GM23338 (cell line): ENCODE data around the gene ARHGEF17. TPM values are rescaled to one million over a fixed set of nuclear protein-coding genes. Genes with fewer than 3 reads are reported as not detected.

Experiments
- ATAC-seq: fragments of 200-7000 bp; cut with Tn5 transposase; 3 replicates; pipeline ENCODE4 v1.9.1; 2020
- DNase-seq: peaks from one replicate; pipeline ENCODE4 v3.0.0-alpha.2; 2015; ENCODE audit warnings: low spot score
- H2AFZ ChIP-seq: fragments of 200-600 bp; sonication (generic); 2 replicates; pipeline ENCODE4 v1.8.0; 2016; ENCODE audit warnings: antibody characterized with exemption, mild to moderate bottlenecking, moderate library complexity
- H3F3A ChIP-seq: fragments of 200-600 bp; sonication (generic); replicated peaks from 2 replicates; pipeline ENCODE4 v1.8.0; 2017; ENCODE audit warnings: antibody characterized with exemption, mixed run types, low read depth
- H3K27ac ChIP-seq: fragments of 200-600 bp; sonication (generic); 2 replicates; pipeline ENCODE4 v1.6.1; 2016; ENCODE audit warnings: low read depth
- H3K27me3 ChIP-seq: fragments of 200-600 bp; sonication (generic); 2 replicates; pipeline ENCODE4 v1.8.0; 2016; ENCODE audit warnings: mild to moderate bottlenecking, mixed run types, moderate library complexity; ENCODE audit not compliant: insufficient read depth
- H3K36me3 ChIP-seq: fragments of 200-600 bp; sonication (generic); 2 replicates; pipeline ENCODE4 v1.8.0; 2016; ENCODE audit warnings: mild to moderate bottlenecking; ENCODE audit not compliant: insufficient read depth
- H3K4me1 ChIP-seq: fragments of 200-600 bp; sonication (generic); 2 replicates; pipeline ENCODE4 v1.8.0; 2016; ENCODE audit warnings: mild to moderate bottlenecking, moderate library complexity; ENCODE audit not compliant: insufficient read depth
- H3K4me2 ChIP-seq: fragments of 200-600 bp; sonication (generic); 2 replicates; pipeline ENCODE4 v1.7.1; 2017; ENCODE audit warnings: mixed run types
- H3K4me3 ChIP-seq: fragments of 200-600 bp; sonication (generic); 2 replicates; pipeline ENCODE4 v1.6.1; 2016; ENCODE audit warnings: mixed run types
- H3K79me2 ChIP-seq: fragments of 200-600 bp; sonication (generic); replicated peaks from 2 replicates; pipeline ENCODE4 v1.8.0; 2017; ENCODE audit warnings: mild to moderate bottlenecking; ENCODE audit not compliant: insufficient read depth
- H3K9me2 ChIP-seq: fragments of 200-600 bp; sonication (generic); 2 replicates; pipeline ENCODE4 v1.8.0; 2017; ENCODE audit not compliant: insufficient read depth
- H4K20me1 ChIP-seq: fragments of 200-600 bp; sonication (generic); replicated peaks from 2 replicates; pipeline ENCODE4 v1.8.0; 2017; ENCODE audit warnings: mild to moderate bottlenecking; ENCODE audit not compliant: insufficient read depth
- H3K27ac Mint-ChIP-seq: 2 replicates; pipeline ENCODE4 v1.8.0; 2020; ENCODE audit warnings: inconsistent platforms, mild to moderate bottlenecking, moderate library complexity, mixed read lengths
- H3K27me3 Mint-ChIP-seq: 3 replicates; pipeline ENCODE4 v1.8.0; 2022; ENCODE audit warnings: low read depth, mild to moderate bottlenecking, moderate library complexity, mixed read lengths, inconsistent platforms; ENCODE audit not compliant: insufficient read depth, poor library complexity
- H3K36me3 Mint-ChIP-seq: 3 replicates; pipeline ENCODE4 v1.8.0; 2021; ENCODE audit warnings: low read depth, mild to moderate bottlenecking, inconsistent platforms, moderate library complexity, mixed read lengths
- H3K4me1 Mint-ChIP-seq: 3 replicates; pipeline ENCODE4 v1.8.0; 2020; ENCODE audit warnings: mild to moderate bottlenecking, inconsistent platforms, mixed read lengths
- H3K4me3 Mint-ChIP-seq: 3 replicates; pipeline ENCODE4 v1.8.0; 2021; ENCODE audit warnings: moderate library complexity, mild to moderate bottlenecking, inconsistent platforms, mixed read lengths
- H3K9me3 Mint-ChIP-seq: 3 replicates; pipeline ENCODE4 v1.8.0; 2020; ENCODE audit warnings: moderate library complexity, mild to moderate bottlenecking, inconsistent platforms, mixed read lengths
- CREB1 ChIP-seq: fragments of 250-450 bp; sonication (Bioruptor Pico); IDR thresholded peaks from 2 replicates; pipeline ENCODE4 v1.5.0; 2020; ENCODE audit warnings: low read depth, mild to moderate bottlenecking, moderate library complexity
- ETS1 ChIP-seq: IDR thresholded peaks from 2 replicates; pipeline ENCODE4 v1.6.1; 2016; ENCODE audit warnings: antibody characterized with exemption
- EZH2 ChIP-seq: fragments of 200-600 bp; sonication (generic); IDR thresholded peaks from one replicate; pipeline ENCODE4 v1.8.0; 2017; ENCODE audit warnings: antibody characterized with exemption, mild to moderate bottlenecking, low read depth; ENCODE audit not compliant: unreplicated experiment
- EZH2phosphoT487 ChIP-seq: fragments of 200-600 bp; sonication (generic); IDR thresholded peaks from one replicate; pipeline ENCODE4 v1.8.1; 2018; ENCODE audit warnings: antibody characterized with exemption; ENCODE audit not compliant: unreplicated experiment
- JUNB ChIP-seq: IDR thresholded peaks from one replicate; pipeline ENCODE4 v1.6.1; 2016; ENCODE audit warnings: antibody characterized with exemption; ENCODE audit not compliant: unreplicated experiment
- NANOG ChIP-seq: IDR thresholded peaks from 2 replicates; pipeline ENCODE4 v1.6.1; 2016; ENCODE audit warnings: antibody characterized with exemption, borderline replicate concordance
- POLR2AphosphoS5 ChIP-seq: IDR thresholded peaks from 2 replicates; pipeline ENCODE4 v1.6.1; 2016; ENCODE audit warnings: antibody characterized with exemption, low read depth
- STAT1 ChIP-seq: IDR thresholded peaks from one replicate; pipeline ENCODE4 v1.6.1; 2016; ENCODE audit warnings: antibody characterized with exemption; ENCODE audit not compliant: unreplicated experiment
- ZNF114 ChIP-seq: fragments of 250-450 bp; sonication (Bioruptor Pico); IDR thresholded peaks from 2 replicates; pipeline ENCODE4 v1.5.0; 2020; ENCODE audit warnings: mild to moderate bottlenecking, moderate library complexity
- ZNF331 ChIP-seq: fragments of 250-450 bp; sonication (Bioruptor Pico); IDR thresholded peaks from 2 replicates; pipeline ENCODE4 v1.5.0; 2020; ENCODE audit warnings: low read depth, mild to moderate bottlenecking, moderate library complexity
- ZNF462 ChIP-seq: fragments of 250-450 bp; sonication (Bioruptor Pico); IDR thresholded peaks from 2 replicates; pipeline ENCODE4 v1.5.0; 2020; ENCODE audit warnings: mild to moderate bottlenecking, moderate library complexity
- polyA plus RNA-seq: library from polyadenylated mRNA; unstranded; fragments of >200 nt; fragmentation: Nextera tagmentation; extraction: Ambion mirVana; gene quantifications from 2 replicates; pipeline ENCODE4 v1.2.1, GENCODE V29; 2016
- total RNA-seq: library from RNA; depleted of rRNA; stranded (reverse); fragments of >200 nt; shearing (Covaris generic); gene quantifications from 2 replicates; pipeline ENCODE4 v1.2.3, GENCODE V29; 2014
- TF ChIP-seq, protein P1 (sequence below), 2 experiments: fragments of 200-600 bp in 1 of 2; sonication (generic) in 1 of 2; conservative IDR thresholded peaks; 2 replicates each; pipeline versions ENCODE4 v1.5.1 to v1.6.1; 2016 to 2017; ENCODE audit warnings: antibody characterized with exemption in 2 of 2, low read depth in 2 of 2, mild to moderate bottlenecking in 2 of 2, moderate library complexity in 1 of 2
- TF ChIP-seq, protein P2 (sequence below): IDR thresholded peaks from one replicate; pipeline ENCODE4 v1.6.1; 2018; ENCODE audit warnings: antibody characterized with exemption; ENCODE audit not compliant: unreplicated experiment

The ARHGEF17 gene
- total and polyA plus RNA-seq, 2 experiments from 2014 or later: 2.9 to 15.0 TPM

DNA sequence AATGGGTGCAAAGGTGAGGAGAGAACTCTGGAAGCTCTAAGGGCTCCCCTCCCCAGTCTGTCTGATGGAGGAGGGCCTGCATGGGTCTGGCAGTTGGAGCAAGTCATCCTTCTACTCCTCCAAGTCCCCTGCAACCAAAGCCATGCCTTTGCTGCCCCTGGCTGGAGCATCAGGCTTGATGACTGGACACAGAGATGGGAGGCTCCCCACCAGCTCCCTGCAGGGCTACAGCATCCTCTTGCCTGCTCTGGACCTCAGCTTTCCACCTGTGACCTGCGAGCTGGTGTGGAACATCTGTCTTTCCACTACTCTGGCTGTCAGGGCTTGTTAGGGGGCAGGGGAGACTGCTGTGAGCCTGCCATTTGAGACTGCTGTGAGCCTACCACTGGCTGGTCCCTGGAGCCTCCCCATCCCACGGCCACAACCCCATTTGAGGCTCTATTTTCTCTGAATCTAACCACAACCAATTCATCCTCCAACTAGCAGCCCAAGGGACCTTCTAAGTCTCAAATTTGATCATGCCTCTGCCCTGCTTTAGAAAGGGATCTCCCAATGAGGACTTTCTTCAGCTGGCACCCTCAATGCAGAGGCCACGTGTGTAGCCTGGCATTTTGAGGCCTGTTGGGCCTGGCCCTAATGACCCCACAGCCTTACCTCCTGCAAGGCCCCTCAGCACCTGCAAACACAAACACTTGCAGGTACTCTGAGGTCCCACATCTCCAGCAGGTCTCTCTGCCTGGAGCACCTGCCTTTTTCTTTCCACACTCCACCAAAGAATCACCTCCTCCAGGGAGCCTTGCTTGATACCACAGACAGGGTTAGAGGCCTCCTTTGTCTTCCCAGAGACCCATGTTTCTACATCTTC lies 26.0 kb upstream of the ARHGEF17 start:
- Histone ChIP-seq H2AFZ (no peak overlapping the region), H3K4me1 (0 out of 2 replicates have a peak, but pooled peaks cover 4% of the 10 kb centered on the region), H3K79me2 (no peaks in the 10 kb centered on the region), H3K4me2 (no peak overlapping the region), H3K36me3 (no peaks in the 10 kb centered on the region), H3K4me3 (no peak overlapping the region), H3F3A (no peaks in the 10 kb centered on the region), H3K27ac (no peak overlapping the region), H3K27me3 (no peaks in the 10 kb centered on the region), H4K20me1 (no peaks in the 10 kb centered on the region), H3K9me2 (no peaks in the 10 kb centered on the region; the same call in 1 of the 2 replicates)
- H3K36me3 Mint-ChIP-seq: no peaks in the 10 kb centered on the region
- H3K4me1 Mint-ChIP-seq: no peaks in the 10 kb centered on the region; the same call in 2 of the 3 replicates
- no peak for TF ChIP-seq ETS1
- no peak for TF ChIP-seq JUNB
- TF ChIP-seq STAT1: no peak
- TF ChIP-seq POLR2AphosphoS5: no peak
- TF ChIP-seq ZNF331: no peak
- TF ChIP-seq ZNF114 (CRISPR knock-in tag): no peak
- TF ChIP-seq, protein P1, sequence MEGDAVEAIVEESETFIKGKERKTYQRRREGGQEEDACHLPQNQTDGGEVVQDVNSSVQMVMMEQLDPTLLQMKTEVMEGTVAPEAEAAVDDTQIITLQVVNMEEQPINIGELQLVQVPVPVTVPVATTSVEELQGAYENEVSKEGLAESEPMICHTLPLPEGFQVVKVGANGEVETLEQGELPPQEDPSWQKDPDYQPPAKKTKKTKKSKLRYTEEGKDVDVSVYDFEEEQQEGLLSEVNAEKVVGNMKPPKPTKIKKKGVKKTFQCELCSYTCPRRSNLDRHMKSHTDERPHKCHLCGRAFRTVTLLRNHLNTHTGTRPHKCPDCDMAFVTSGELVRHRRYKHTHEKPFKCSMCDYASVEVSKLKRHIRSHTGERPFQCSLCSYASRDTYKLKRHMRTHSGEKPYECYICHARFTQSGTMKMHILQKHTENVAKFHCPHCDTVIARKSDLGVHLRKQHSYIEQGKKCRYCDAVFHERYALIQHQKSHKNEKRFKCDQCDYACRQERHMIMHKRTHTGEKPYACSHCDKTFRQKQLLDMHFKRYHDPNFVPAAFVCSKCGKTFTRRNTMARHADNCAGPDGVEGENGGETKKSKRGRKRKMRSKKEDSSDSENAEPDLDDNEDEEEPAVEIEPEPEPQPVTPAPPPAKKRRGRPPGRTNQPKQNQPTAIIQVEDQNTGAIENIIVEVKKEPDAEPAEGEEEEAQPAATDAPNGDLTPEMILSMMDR (conservative IDR thresholded peaks at IDR 0.05; ENCODE audit: low read depth in 2 of 2): no peak
- no peak for TF ChIP-seq ZNF462
- TF ChIP-seq NANOG: no peak
- TF ChIP-seq CREB1 (CRISPR knock-in tag): no peak
- TF ChIP-seq, protein P2, sequence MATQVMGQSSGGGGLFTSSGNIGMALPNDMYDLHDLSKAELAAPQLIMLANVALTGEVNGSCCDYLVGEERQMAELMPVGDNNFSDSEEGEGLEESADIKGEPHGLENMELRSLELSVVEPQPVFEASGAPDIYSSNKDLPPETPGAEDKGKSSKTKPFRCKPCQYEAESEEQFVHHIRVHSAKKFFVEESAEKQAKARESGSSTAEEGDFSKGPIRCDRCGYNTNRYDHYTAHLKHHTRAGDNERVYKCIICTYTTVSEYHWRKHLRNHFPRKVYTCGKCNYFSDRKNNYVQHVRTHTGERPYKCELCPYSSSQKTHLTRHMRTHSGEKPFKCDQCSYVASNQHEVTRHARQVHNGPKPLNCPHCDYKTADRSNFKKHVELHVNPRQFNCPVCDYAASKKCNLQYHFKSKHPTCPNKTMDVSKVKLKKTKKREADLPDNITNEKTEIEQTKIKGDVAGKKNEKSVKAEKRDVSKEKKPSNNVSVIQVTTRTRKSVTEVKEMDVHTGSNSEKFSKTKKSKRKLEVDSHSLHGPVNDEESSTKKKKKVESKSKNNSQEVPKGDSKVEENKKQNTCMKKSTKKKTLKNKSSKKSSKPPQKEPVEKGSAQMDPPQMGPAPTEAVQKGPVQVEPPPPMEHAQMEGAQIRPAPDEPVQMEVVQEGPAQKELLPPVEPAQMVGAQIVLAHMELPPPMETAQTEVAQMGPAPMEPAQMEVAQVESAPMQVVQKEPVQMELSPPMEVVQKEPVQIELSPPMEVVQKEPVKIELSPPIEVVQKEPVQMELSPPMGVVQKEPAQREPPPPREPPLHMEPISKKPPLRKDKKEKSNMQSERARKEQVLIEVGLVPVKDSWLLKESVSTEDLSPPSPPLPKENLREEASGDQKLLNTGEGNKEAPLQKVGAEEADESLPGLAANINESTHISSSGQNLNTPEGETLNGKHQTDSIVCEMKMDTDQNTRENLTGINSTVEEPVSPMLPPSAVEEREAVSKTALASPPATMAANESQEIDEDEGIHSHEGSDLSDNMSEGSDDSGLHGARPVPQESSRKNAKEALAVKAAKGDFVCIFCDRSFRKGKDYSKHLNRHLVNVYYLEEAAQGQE: no peak
- TF ChIP-seq EZH2: no peak
- TF ChIP-seq EZH2phosphoT487: no peak
- ATAC-seq (no peak), DNase-seq (no peak)
- no peak overlapping the region for H3K27ac Mint-ChIP-seq
- H3K27me3 Mint-ChIP-seq: peaks cover 10% of the 10 kb centered on the region
- H3K9me3 Mint-ChIP-seq: no peaks in the 10 kb centered on the region; the same call in 2 of the 3 replicates
- H3K4me3 Mint-ChIP-seq: no peak overlapping the region
